Measurements from ENCODE around the gene RNF11.

Gene RNF11

DNA sequence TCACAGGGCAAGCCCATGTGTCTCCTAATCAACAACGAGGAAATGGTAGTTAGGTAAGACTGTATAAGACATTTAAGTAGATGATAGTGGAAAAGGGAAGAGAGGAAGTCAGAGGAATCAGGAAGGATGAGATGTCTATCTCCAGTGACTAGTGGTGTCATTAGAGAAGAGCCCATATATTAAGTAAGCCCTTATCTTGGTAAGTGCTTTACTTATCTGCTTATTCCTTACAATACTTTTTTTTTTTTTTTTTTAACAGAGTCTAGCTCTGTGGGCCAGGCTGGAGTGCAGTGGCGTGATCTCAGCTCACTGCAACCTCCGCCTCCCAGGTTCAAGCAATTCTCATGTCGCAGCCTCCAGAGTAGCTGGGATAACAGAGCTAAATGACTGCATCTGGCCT is 29.5 kb downstream of the RNF11 start:
- DNase-seq (ENCODE audit: low read depth) = no peak

- DNase-seq (ENCODE audit: low read depth) = no peak
Measured at GRCh38 chr1:51266181-51266580, 30.1 kb downstream of the RNF11 start.

GRCh38 chr1:51266791-51267190 is 30.7 kb downstream of the RNF11 start:
- no peak for DNase-seq (ENCODE audit: low read depth)

GRCh38 chr1:51268634-51269033 is 32.6 kb downstream of the RNF11 start:
- no peak for DNase-seq (ENCODE audit: low read depth)

GRCh38 chr1:51270751-51271150 is 34.7 kb downstream of the RNF11 start:
- no peak for DNase-seq (ENCODE audit: low read depth)

DNA sequence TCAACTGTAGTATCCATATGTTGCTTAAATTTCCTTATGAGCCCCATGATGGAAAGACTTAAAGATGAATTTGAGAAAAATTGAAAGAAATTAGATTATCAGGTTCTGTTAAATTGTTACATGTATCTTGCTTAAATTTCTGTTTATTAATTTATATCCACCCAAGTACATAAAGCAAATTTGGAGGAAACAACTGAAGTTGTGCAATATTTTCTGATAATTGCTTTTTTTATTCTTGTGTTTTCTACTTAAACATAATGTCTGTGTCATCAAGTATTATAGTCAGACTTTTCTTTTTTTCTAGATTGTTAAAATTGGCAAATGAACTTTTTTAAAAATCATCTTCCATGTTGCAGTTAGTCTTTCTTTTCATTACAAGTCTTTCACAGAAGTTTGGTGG is 36.8 kb downstream of the RNF11 start:
- no peak for DNase-seq (ENCODE audit: low read depth)

GRCh38 chr1:51274676-51275075 is 38.6 kb downstream of the RNF11 start:
- DNase-seq (ENCODE audit: low read depth) = no peak

- DNase-seq (ENCODE audit: low read depth) = no peak
Measured at GRCh38 chr1:51276286-51276685, 40.2 kb downstream of the RNF11 start.

DNA sequence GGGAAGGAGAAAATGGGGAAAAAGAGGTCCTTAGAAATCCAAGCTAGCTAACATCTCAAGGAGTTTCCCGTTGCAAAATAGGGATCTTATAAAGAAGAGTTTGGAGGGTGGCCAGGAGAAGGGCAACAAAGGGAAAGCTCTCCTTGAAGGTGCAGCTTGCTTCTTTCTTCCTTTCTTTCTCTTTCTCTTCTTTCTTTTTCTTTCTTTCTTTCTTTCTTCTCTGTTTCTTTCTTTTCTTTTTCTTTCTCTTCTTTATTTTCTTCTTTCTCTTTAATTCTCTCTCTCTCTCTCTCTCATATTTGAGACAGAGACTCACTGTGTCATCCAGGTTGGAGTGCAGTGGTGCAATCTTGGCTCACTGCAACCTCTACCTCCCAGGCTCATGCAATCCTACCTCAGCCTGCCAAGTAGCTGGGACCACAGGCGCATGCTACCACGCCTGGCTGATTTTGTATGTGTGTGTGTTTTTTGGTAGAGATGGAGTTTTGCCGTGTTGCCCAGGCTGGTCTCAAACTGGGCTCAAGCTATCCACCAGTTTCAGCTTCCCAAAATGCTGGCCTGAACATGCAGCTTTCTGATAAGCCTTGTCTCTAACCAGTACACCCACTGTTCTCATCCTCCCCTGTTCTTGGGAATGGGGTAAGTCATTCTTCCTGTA is 44.4 kb downstream of the RNF11 start:
- no peak for DNase-seq (ENCODE audit: low read depth)

DNA sequence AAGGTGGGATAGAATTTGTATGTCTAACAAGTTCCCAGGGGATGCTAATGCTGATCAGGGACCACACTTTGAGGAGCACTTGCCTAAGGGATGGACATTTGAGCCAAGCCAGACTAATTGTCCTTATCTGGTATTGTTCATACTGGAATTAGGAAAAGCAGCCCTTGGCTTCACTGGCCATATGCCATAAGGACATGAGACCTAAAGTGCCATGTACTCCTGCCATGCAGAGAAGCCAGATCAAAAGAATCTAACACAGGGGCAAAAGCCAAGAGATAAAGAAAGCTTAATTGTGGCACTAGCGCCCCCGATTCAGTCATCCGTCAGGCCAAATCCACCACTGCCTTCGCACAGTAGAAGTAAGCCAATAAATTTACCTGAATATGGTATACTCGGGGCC is 45.7 kb downstream of the RNF11 start:
- no peak for DNase-seq (ENCODE audit: low read depth)

GRCh38 chr1:51282605-51283004 is 46.5 kb downstream of the RNF11 start:
- no peak for DNase-seq (ENCODE audit: low read depth)

DNA sequence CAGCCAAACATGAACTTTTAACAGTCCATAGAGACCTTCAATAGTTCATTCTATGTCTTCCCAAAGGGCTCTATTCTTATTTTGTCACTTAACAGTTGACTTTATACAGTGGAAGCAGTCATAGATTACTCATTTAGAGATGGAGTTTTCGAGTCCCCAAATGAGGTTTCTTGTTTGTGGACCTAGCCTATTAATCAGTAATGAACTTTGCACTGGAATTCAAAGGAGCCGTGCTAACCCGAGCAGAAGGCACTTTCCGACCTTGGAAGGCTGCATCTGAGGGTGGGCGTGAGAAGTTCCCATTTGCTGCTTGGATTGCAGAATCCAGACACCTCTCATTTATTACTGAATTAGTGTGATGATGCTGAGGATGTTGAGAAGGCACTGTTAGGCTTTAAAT is 47.9 kb downstream of the RNF11 start:
- no peak for DNase-seq (ENCODE audit: low read depth)

DNA sequence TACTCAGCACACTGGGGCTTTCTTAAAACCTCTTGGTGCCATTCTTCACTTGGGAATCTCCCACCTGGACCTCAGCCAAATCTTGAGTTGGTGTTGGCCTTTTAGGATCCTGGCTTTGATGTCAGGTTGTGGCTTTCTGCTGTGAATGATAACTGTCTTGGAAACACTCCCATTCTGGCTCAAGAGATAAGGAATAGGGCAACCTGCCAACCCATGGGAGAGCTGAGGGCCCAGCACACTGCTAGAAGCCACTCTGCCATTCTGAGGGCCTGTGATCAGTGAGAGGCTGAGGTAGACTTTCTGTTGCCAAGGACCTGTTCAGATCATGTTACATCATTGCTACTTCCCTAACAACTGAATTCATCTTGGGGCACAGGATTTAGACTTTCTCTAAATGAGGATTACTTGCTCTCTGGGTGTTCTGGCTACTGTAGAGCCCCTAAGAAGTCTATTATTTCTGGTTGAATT is 48.4 kb downstream of the RNF11 start:
- no peak for DNase-seq (ENCODE audit: low read depth)

DNA sequence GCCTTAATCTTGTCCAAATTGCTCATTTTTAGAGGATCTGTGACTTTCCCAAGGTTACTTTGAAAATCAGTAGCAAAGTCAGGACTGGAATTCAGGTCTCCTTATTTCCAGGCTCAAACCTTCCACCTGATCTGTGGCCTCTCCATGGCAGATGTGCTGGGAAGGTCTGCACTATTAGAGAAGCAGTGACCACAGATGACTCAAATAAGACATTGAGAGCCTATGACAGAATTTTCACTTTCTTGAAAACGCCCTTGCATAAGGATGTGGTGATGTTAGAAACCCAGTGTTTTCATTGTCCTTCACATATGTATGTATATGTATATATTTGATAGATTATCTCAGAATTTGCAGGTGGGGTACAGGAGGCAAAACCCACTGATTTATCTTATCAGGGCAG is 49.0 kb downstream of the RNF11 start:
- DNase-seq (ENCODE audit: low read depth) = no peak

DNA sequence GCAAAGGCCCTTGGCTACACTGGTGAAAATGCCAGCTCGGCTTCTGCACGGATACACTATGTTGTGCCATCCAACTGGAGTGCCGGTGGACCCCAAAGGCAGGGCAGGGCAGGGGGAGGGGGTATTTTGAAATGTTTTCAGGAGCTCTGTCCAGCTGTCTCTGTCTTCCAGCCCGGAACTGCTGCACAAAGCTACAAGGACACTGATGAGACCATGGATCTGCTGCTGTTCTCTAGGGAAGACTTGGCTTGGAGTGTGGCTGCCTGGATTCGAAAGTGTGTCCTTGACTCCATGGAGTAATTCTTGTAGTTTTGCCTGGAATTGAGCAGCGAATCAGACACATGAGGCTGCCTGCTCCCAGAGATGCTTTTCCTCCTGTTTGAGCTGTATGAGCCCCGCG is 51.9 kb downstream of the RNF11 start:
- DNase-seq (ENCODE audit: low read depth) = no peak

DNA sequence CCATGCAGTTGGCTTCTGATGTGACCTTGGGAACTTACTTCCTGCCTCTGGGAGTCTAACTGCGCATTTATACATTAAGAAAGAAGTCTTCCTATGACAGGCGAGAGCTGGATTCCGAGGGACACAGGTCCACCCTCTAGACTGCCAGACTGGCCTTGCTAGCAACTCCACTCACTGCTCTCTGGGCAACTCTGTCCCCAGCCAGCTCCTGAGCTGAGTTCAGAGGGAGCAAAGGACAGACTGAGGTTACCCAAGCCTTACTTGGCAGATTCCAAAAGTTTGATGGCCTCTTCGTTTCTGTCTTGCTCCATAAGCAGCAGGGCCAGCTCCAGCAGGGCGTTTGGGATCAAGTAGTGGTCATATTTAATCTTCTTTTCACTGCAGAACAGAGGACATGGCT is 52.5 kb downstream of the RNF11 start:
- no peak for DNase-seq (ENCODE audit: low read depth)

GRCh38 chr1:51289676-51290488 is 53.8 kb downstream of the RNF11 start:
- DNase-seq (ENCODE audit: low read depth) = no peak

DNA sequence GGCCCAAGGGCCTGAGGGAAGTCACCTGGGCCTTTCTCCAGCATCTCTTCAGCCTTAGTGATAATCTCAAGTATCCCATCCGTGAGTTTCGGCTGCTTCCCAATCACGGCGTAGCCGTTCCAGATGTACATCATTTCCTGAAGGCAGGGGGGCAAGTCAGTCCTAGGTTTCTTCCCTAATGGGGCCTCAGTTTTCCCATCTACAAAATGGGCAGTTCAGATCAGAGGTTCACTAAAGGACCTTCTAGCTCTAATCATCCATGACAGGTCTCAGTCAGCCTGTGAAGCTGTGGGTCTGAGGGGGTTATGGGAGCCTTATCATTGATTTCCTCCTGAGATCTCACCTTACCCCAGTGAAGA is 54.4 kb downstream of the RNF11 start:
- DNase-seq (ENCODE audit: low read depth) = no peak

DNA sequence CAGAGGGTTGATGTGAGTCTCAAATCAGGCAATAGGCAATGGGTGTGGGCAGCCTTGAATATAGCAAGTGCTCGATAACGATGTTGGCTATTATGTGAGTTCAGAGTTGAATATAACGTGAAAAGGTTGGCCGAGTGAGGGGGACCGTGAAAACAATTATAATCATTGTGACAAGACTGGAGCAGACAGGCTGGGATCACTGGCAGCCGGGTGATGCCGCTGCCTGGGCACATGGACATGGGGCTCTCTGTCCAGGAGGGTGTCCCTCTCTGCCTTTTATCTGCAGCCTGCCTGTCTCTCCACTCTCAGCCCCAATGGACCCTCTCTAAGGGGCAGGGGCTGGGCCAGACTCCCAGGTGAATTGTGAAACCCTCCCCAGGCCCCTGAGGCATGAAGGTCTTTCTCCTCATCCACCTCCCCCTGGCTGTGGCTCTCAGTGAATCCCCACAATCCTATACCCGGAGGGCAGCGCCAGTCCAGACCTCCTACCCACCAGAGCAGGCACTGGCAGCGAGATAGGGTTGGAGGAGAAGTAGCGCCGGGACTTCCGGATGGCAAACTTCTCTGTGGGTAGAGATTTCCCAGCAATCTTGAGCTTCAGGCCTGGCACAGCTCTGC is 57.9 kb downstream of the RNF11 start:
- no peak for DNase-seq (ENCODE audit: low read depth)

DNA sequence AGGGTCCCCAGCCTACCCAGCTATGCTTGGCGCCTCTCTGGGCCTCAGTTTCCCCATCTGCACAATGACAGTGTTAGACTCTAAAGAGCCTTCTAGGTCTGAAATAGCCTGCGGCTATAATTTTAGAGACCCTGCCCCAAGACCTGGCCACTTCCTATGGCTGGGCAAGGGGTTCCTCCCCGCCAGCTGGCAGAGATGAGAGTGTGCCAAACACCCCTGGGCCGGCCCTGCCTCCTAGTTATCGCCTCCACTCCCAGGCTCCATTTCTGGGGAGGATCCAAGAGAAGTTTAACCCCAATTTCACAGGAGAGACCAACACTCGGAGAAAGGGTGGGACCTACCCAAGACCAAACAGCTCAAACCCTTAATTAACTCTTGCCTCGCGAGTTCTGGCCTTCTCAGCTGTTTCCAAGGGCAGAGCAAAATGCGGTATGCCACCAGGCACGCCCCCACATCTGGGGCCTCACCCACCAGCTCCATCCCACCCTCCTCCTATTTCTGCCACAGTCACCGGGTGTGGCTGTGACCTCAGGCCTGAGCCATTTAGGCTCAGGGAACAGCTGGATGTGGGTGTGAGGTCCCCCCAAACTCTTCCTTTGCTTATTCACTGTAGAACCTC is 58.6 kb downstream of the RNF11 start:
- DNase-seq (ENCODE audit: low read depth) = no peak

GRCh38 chr1:51295926-51296325 is 59.9 kb downstream of the RNF11 start:
- DNase-seq (ENCODE audit: low read depth) = no peak

GRCh38 chr1:51296383-51297357 is 60.6 kb downstream of the RNF11 start:
- DNase-seq (ENCODE audit: low read depth) = peak; percentile 54
